Suprapubic skin (tissue), 4 donors: ENCODE measurements around the gene SERPINA6.

Experiments
- EP300 ChIP-seq: sonication (generic); formaldehyde crosslinking; IDR thresholded peaks from one replicate; pipeline ENCODE4 v1.6.1; 2017; ENCODE audit warnings: antibody characterized with exemption
- POLR2A ChIP-seq, 2 donors: fragments of 450-650 bp; IDR thresholded peaks; one replicate each; pipeline ENCODE4 v1.6.1; 2017; ENCODE audit warnings: antibody characterized with exemption in 2 of 2, mild to moderate bottlenecking in 2 of 2, moderate library complexity in 2 of 2
- POLR2AphosphoS5 ChIP-seq, 3 donors: sonication (generic); formaldehyde crosslinking; IDR thresholded peaks; one replicate each; pipeline ENCODE4 v1.6.1; 2017; ENCODE audit warnings: antibody characterized with exemption in 3 of 3
- TF ChIP-seq, protein P1 (sequence below), 2 donors: fragments of 200-600 bp in 1 of 2; fragments of 450-650 bp in 1 of 2; sonication (generic) in 1 of 2; IDR thresholded peaks; one replicate each; pipeline ENCODE4 v1.5.1; 2016 to 2019; ENCODE audit warnings: antibody characterized with exemption in 2 of 2, mild to moderate bottlenecking in 1 of 2, moderate library complexity in 1 of 2

GRCh38 chr14:94269156-94269555 is 54.0 kb downstream of the SERPINA6 start:
- TF ChIP-seq POLR2A (IDR thresholded peaks at IDR 0.05), result no peak
- TF ChIP-seq, protein P1, sequence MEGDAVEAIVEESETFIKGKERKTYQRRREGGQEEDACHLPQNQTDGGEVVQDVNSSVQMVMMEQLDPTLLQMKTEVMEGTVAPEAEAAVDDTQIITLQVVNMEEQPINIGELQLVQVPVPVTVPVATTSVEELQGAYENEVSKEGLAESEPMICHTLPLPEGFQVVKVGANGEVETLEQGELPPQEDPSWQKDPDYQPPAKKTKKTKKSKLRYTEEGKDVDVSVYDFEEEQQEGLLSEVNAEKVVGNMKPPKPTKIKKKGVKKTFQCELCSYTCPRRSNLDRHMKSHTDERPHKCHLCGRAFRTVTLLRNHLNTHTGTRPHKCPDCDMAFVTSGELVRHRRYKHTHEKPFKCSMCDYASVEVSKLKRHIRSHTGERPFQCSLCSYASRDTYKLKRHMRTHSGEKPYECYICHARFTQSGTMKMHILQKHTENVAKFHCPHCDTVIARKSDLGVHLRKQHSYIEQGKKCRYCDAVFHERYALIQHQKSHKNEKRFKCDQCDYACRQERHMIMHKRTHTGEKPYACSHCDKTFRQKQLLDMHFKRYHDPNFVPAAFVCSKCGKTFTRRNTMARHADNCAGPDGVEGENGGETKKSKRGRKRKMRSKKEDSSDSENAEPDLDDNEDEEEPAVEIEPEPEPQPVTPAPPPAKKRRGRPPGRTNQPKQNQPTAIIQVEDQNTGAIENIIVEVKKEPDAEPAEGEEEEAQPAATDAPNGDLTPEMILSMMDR (IDR thresholded peaks at IDR 0.05), result no peak
- no peak for TF ChIP-seq POLR2AphosphoS5 (IDR thresholded peaks at IDR 0.05)
- TF ChIP-seq EP300, result no peak
